Smooth muscle cell (in vitro differentiated cells): Measurements from ENCODE around the gene SUN1. TPM values are rescaled to one million over a fixed set of nuclear protein-coding genes. Genes with fewer than 3 reads are reported as not detected.

Experiments used
- DNase-seq: peaks from one replicate; lab custom pipeline; 2025; ENCODE audit not compliant: unreplicated experiment; lab: John Stamatoyannopoulos, UW
- H2AFZ ChIP-seq: fragments of 200-600 bp; sonication (generic); 2 replicates; pipeline ENCODE4 v1.6.0; 2016; ENCODE audit warnings: antibody characterized with exemption, low read depth, mild to moderate bottlenecking
- H3F3A ChIP-seq: fragments of 200-600 bp; sonication (generic); 2 replicates; pipeline ENCODE4 v1.6.0; 2017; ENCODE audit warnings: antibody characterized with exemption, low read depth
- H3K27ac ChIP-seq: fragments of 200-600 bp; sonication (generic); 2 replicates; pipeline ENCODE4 v1.5.1; 2016; ENCODE audit warnings: low read depth, mild to moderate bottlenecking
- H3K27me3 ChIP-seq: fragments of 200-600 bp; sonication (generic); 2 replicates; pipeline ENCODE4 v1.6.1; 2016; ENCODE audit warnings: low read depth, mild to moderate bottlenecking
- H3K36me3 ChIP-seq: fragments of 200-600 bp; sonication (generic); 2 replicates; pipeline ENCODE4 v1.5.1; 2016; ENCODE audit warnings: low read depth
- H3K4me1 ChIP-seq: fragments of 200-600 bp; sonication (generic); 2 replicates; pipeline ENCODE4 v1.5.1; 2016; ENCODE audit warnings: low read depth
- H3K4me2 ChIP-seq: fragments of 200-600 bp; sonication (generic); 2 replicates; pipeline ENCODE4 v1.6.0; 2016; ENCODE audit warnings: mild to moderate bottlenecking
- H3K4me3 ChIP-seq: fragments of 200-600 bp; sonication (generic); 2 replicates; pipeline ENCODE4 v1.5.1; 2016; ENCODE audit warnings: mild to moderate bottlenecking
- H3K79me2 ChIP-seq: fragments of 200-600 bp; sonication (generic); 2 replicates; pipeline ENCODE4 v1.6.0; 2016; ENCODE audit warnings: low read depth, mild to moderate bottlenecking
- H3K9ac ChIP-seq: fragments of 200-600 bp; sonication (generic); 2 replicates; pipeline ENCODE4 v1.6.0; 2016; ENCODE audit warnings: low read depth
- H3K9me3 ChIP-seq: fragments of 200-600 bp; sonication (generic); replicated peaks from 2 replicates; pipeline ENCODE4 v1.5.1; 2016; ENCODE audit warnings: low read depth
- H4K20me1 ChIP-seq: fragments of 200-600 bp; sonication (generic); 2 replicates; pipeline ENCODE4 v1.6.0; 2016; ENCODE audit warnings: low read depth
- CTCF ChIP-seq: fragments of 200-600 bp; sonication (generic); IDR thresholded peaks from 2 replicates; pipeline ENCODE4 v1.5.1; 2017; ENCODE audit warnings: borderline replicate concordance, mild to moderate bottlenecking, antibody characterized with exemption; ENCODE audit not compliant: insufficient read depth, poor library complexity, severe bottlenecking
- WGBS: methylation state at CpG from one replicate; pipeline ENCODE4 v1.1.7; 2016; ENCODE audit warnings: low lambda C conversion rate; 5-methylcytosine and 5-hydroxymethylcytosine counted together
- polyA plus RNA-seq: library from polyadenylated mRNA; unstranded; fragments of >200 nt; fragmentation: Nextera tagmentation; extraction: Ambion mirVana; gene quantifications from 2 replicates; pipeline ENCODE4 v1.2.1, GENCODE V29; 2016
- total RNA-seq: library from RNA; depleted of rRNA; stranded (reverse); fragments of >200 nt; gene quantifications from 2 replicates; pipeline ENCODE4 v1.2.3, GENCODE V29; 2014

Gene SUN1
- total and polyA plus RNA-seq, 2 experiments from 2014 or later: 50.7 to 90.3 TPM

GRCh38 chr7:883055-884021 is 51.1 kb downstream of the SUN1 start:
- H3F3A ChIP-seq: no peaks in the 10 kb centered on the region
- H4K20me1 ChIP-seq: peaks cover 99% of the 10 kb centered on the region
- peaks cover 77% of the 10 kb centered on the region for H3K79me2 ChIP-seq
- no peak overlapping the region for H3K9ac ChIP-seq
- no peak overlapping the region for H3K27ac ChIP-seq
- no peak for TF ChIP-seq CTCF
- H3K27me3 ChIP-seq: no peaks in the 10 kb centered on the region
- H3K36me3 ChIP-seq: no peaks in the 10 kb centered on the region
- peaks cover under 1% of the 10 kb centered on the region for H3K4me1 ChIP-seq
- no peak overlapping the region for H3K4me2 ChIP-seq
- no peak overlapping the region for H2AFZ ChIP-seq
- 96% methylated on average over 50 of the region's 50 CpGs for WGBS
- H3K4me3 ChIP-seq: no peak overlapping the region
- H3K9me3 ChIP-seq: no peaks in the 10 kb centered on the region
- no peak for DNase-seq

- no peak overlapping the region for H3K9ac ChIP-seq
- no peak for DNase-seq
- peaks cover 99% of the 10 kb centered on the region for H4K20me1 ChIP-seq
Observed at GRCh38 chr7:884191-885003, 52.1 kb downstream of the SUN1 start.

GRCh38 chr7:885261-885892 is 53.1 kb downstream of the SUN1 start:
- Histone ChIP-seq H3K27ac (no peak overlapping the region), H3K4me3 (no peak overlapping the region), H4K20me1 (peaks cover 90% of the 10 kb centered on the region), H3K27me3 (no peaks in the 10 kb centered on the region), H3K4me1 (no peaks in the 10 kb centered on the region), H3K9me3 (no peaks in the 10 kb centered on the region), H3K4me2 (no peak overlapping the region), H3K9ac (no peak overlapping the region), H3F3A (no peaks in the 10 kb centered on the region), H2AFZ (no peak overlapping the region), H3K79me2 (peaks cover 56% of the 10 kb centered on the region), H3K36me3 (no peaks in the 10 kb centered on the region)
- 95% methylated on average over 16 of the region's 25 CpGs for WGBS
- DNase-seq: no peak
- no peak for TF ChIP-seq CTCF

More at GRCh38 chr7:884191-885003, 52.1 kb downstream of the SUN1 start:
- Histone ChIP-seq H3K27me3 (no peaks in the 10 kb centered on the region), H3K4me1 (no peaks in the 10 kb centered on the region), H3K9me3 (no peaks in the 10 kb centered on the region), H3K36me3 (no peaks in the 10 kb centered on the region), H3F3A (no peaks in the 10 kb centered on the region), H3K27ac (no peak overlapping the region), H3K79me2 (peaks cover 66% of the 10 kb centered on the region), H3K4me2 (no peak overlapping the region), H2AFZ (no peak overlapping the region), H3K4me3 (no peak overlapping the region)
- no peak for TF ChIP-seq CTCF
- whole genome bisulfite sequencing: 86% methylated on average over 31 of the region's 31 CpGs
